ENCODE data around the gene HOXD8.

HOXD8 gene

DNA sequence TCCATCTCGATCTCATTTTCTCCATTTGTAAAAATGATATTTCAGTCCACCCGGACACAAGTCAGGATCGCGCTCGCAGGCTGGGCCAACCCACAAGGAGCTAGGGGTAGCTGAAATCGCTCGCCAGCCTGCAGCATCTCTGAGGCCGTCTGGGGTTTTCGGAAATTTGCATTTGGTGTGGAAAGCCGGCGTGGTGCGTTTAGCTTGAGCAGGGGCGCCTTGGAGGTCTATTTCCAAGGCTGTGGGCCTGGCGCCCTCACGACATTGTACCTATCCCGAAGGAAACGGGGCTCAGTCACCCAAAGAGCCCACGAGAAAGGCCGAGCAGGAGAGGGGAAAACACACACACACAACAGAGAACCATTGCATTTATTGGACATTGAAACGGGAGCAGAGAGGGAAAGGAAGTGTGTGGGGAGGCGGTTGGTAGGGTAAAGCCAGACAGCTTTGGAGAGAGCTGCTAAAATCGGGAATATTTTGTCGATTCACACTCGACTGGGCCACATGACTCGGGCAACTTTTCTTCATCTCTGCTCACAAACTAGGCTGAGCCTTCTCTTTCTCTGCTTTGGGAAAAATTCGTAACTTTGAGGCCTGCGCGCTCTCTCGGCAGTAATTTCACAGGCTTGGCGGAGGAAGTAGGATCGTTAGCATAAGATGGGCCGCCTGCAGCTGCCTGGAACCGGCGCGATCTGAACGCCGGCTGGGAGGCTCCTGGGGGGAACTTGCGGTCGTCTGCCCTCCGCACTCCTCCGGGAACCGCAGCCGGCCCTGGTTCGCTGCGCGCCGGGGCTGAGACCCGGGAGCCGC is 1.1 kb upstream of the HOXD8 start:
- no peak for DNase-seq (ENCODE audit: low spot score)
- in situ Hi-C loops (cut with MboI; ENCODE audit: low pct_unique_long_range_greater_than_20kb, low sequenced_read_pairs, unreplicated experiment), result loop anchor here (10.0 kb wide), 1 partner anchor 1026 kb away; no protein-coding TSS in a partner anchor
- TF ChIP-seq, protein P1, sequence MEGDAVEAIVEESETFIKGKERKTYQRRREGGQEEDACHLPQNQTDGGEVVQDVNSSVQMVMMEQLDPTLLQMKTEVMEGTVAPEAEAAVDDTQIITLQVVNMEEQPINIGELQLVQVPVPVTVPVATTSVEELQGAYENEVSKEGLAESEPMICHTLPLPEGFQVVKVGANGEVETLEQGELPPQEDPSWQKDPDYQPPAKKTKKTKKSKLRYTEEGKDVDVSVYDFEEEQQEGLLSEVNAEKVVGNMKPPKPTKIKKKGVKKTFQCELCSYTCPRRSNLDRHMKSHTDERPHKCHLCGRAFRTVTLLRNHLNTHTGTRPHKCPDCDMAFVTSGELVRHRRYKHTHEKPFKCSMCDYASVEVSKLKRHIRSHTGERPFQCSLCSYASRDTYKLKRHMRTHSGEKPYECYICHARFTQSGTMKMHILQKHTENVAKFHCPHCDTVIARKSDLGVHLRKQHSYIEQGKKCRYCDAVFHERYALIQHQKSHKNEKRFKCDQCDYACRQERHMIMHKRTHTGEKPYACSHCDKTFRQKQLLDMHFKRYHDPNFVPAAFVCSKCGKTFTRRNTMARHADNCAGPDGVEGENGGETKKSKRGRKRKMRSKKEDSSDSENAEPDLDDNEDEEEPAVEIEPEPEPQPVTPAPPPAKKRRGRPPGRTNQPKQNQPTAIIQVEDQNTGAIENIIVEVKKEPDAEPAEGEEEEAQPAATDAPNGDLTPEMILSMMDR (IDR thresholded peaks at IDR 0.05; ENCODE audit: extremely low read depth, insufficient read depth, missing control alignments), result no peak

DNA sequence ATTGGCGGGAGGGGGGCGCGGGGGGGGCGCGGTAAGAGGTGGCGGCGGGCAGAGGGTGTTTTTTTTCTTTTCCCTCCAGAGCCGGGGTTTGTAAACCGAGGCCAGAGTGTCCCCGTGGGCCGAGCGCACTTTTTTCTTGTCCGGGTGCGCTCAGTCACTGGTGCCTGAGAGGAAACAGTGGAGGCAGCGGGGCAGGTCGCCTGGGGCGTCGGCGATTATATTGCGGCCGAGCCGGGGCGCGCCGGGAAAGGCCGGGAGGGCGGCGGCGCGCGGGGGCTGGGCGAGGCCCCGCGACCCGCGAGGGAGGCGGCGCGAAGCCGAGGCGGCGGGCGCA is 275 bp downstream of the HOXD8 start:
- TF ChIP-seq, protein P1 (IDR thresholded peaks at IDR 0.05; ENCODE audit: extremely low read depth, insufficient read depth, missing control alignments), result no peak
- in situ Hi-C loops (cut with MboI; ENCODE audit: low pct_unique_long_range_greater_than_20kb, low sequenced_read_pairs, unreplicated experiment), result loop anchor here (10.0 kb wide), 1 partner anchor 1025 kb away; no protein-coding TSS in a partner anchor
- DNase-seq (ENCODE audit: low spot score), result no peak

DNA sequence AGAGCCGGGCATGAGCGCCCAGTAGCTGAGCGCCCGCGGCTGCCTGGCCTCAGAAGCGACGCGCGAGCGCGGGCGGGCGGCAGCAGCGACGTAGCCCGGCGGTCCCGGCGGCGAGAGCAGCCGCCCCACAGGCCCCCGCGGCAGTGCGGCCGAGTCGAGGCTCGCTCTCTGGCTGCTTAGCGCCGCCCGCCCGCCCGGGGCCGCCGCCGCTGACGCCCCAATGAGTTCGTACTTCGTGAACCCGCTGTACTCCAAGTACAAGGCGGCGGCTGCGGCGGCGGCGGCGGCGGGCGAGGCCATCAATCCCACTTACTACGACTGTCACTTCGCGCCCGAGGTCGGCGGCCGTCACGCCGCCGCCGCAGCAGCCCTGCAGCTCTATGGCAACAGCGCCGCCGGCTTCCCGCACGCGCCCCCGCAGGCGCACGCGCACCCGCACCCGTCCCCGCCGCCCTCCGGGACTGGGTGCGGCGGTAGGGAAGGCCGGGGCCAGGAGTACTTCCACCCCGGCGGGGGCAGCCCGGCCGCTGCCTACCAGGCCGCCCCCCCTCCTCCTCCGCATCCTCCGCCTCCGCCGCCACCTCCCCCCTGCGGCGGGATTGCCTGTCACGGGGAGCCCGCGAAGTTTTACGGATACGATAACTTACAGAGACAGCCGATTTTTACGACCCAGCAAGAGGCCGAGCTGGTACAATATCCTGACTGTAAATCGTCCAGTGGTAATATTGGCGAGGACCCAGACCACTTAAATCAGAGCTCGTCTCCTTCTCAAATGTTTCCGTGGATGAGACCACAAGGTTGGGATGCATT is 847 bp downstream of the HOXD8 start:
- TF ChIP-seq, protein P1 (IDR thresholded peaks at IDR 0.05; ENCODE audit: extremely low read depth, insufficient read depth, missing control alignments), result no peak
- no peak for DNase-seq (ENCODE audit: low spot score)
- in situ Hi-C loops (cut with MboI; ENCODE audit: low pct_unique_long_range_greater_than_20kb, low sequenced_read_pairs, unreplicated experiment), result no loop called here

DNA sequence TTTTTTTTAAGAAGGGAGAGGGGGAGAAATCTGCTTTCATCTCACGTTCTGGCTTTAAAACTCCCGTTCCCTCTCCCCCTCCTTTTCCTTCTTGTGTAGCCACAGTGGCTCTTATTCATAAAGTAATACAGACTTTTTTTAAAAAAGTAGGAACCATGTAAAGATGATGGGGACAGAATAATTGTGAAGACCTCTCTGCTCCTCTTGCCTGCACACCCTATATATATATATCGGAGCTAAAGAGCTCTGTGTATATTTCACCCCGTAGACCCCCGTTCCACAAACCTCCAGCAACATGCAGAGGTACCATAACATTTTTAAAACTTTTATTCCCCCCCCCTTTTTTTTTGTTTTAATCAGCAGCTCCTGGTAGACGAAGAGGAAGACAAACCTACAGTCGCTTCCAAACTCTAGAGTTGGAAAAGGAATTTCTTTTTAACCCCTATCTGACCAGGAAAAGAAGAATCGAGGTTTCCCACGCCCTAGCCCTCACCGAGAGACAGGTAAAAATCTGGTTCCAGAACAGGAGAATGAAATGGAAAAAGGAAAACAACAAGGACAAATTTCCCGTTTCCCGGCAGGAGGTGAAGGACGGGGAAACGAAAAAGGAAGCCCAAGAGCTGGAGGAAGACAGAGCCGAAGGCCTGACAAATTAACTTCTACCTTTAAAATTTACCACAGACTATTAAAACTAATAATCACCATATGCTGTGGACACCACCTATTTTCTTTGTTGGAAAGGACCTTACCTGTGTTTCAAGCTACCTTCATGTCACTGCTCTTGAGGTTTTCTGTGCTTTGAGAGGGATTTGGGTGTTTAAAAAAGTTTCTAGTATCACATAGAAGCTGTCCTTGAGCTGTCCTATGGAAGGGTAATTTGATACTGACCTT is 1.7 kb downstream of the HOXD8 start:
- TF ChIP-seq, protein P1 (IDR thresholded peaks at IDR 0.05; ENCODE audit: extremely low read depth, insufficient read depth, missing control alignments), result no peak
- in situ Hi-C loops (cut with MboI; ENCODE audit: low pct_unique_long_range_greater_than_20kb, low sequenced_read_pairs, unreplicated experiment), result no loop called here
- no peak for DNase-seq (ENCODE audit: low spot score)

DNA sequence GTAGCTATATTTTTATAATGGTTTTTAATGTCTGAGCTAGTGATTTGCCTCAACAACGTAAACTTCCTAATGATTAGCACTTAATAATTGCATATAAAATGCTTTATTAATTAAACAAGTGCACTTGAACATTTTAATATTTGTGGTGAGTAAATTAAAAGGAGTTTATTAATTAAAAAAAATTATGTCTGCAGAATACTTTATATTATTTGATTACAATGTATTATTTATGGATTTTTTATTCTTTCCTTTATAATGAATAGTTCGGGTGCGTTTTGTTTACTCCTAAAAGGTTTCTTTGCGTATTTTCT is 2.3 kb downstream of the HOXD8 start:
- DNase-seq (ENCODE audit: low spot score), result no peak
- TF ChIP-seq, protein P1 (IDR thresholded peaks at IDR 0.05; ENCODE audit: extremely low read depth, insufficient read depth, missing control alignments), result no peak
- in situ Hi-C loops (cut with MboI; ENCODE audit: low pct_unique_long_range_greater_than_20kb, low sequenced_read_pairs, unreplicated experiment), result no loop called here
